ENCODE results near the gene GTF2IRD1. TPM values are rescaled to one million over a fixed set of nuclear protein-coding genes. Genes with fewer than 3 reads are reported as not detected.

Gene GTF2IRD1
- total and polyA plus RNA-seq, 9 of the 15 experiments (the other 6 are each of a cell fraction or from before 2014, with no cell fraction given), result 9.1 to 30.2 (median 14.0) TPM

DNA sequence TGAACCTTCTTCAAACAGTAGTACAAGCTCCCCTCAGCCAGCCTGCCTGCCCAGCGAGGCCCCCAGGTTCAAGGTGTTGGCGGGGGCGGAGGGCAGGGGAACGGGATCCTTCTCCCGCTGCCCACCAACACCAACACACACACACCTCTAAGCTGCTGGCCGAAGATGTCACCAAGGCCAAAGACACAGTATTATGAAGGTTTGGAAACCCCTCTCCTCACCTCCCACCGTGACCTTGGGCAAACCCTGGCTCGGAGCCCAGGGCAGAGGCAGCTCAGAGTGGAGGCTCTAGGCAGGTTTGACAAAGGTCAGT, 49.4 kb upstream of the GTF2IRD1 start (continued):
- TF ChIP-seq CGGBP1 (CRISPR knock-in tag; IDR thresholded peaks at IDR 0.05) (no peak), LCOR (CRISPR knock-in tag; IDR thresholded peaks at IDR 0.05) (no peak), SP2 (IDR thresholded peaks at IDR 0.05; ENCODE audit: extremely low read depth, low read depth, low read length, poor library complexity, severe bottlenecking) (no peak), ESRRA (IDR thresholded peaks at IDR 0.05; ENCODE audit: borderline replicate concordance, low read depth) (no peak)

GRCh38 chr7:74404741-74405140, 49.0 kb upstream of the GTF2IRD1 start:
- DNase-seq (ENCODE audit: extremely low read depth in 1 of 4, low spot score in 3 of 4) (no peak), ATAC-seq (no peak; the same call in 2 of the 3 replicates), FAIRE-seq (no peak)
- ChIA-PET POLR2A (no interaction called here), CTCF (ENCODE audit: low intra/inter-chr PET ratio) (no interaction called here)
- Histone ChIP-seq H3K4me3 (no peak overlapping the region), H4K20me1 (replicated peaks; ENCODE audit: control insufficient read depth, insufficient read depth, low read length) (no peaks in the 10 kb centered on the region; the same call in 1 of the 2 replicates), H3K9me3 (replicated peaks; ENCODE audit: control insufficient read depth, insufficient read depth, low read depth, low read length) (no peaks in the 10 kb centered on the region), H3K4me2 (ENCODE audit: insufficient read depth, low read length) (no peak overlapping the region), H3K27ac (ENCODE audit: extremely low read depth, low read depth, low read length) (no peak overlapping the region), H3K36me3 (ENCODE audit: control insufficient read depth, insufficient read depth, low read length) (no peaks in the 10 kb centered on the region), H3K27me3 (ENCODE audit: control insufficient read depth in 2 of 2, insufficient read depth in 2 of 2, low read length in 2 of 2) (peaks cover 0 to 19% of the 10 kb centered on the region in 2 experiments; a peak in 2 of 5 replicates), H3K4me1 (replicated peaks in 1 of 2; ENCODE audit: control insufficient read depth in 2 of 2, insufficient read depth in 2 of 2, low read length in 2 of 2) (peaks cover 8 to 30% of the 10 kb centered on the region in 2 experiments), H3K79me2 (ENCODE audit: control insufficient read depth, insufficient read depth, low read length) (no peaks in the 10 kb centered on the region), H3K9ac (ENCODE audit: insufficient read depth in 1 of 2, low read depth in 2 of 2, low read length in 2 of 2) (peak overlapping the region in 1 of 2 experiments; percentile 49; a peak in 1 of 4 replicates), H2AFZ (ENCODE audit: low read depth, low read length) (peak overlapping the region; percentile 66; the same call in 1 of the 2 replicates), H3K9me1 (ENCODE audit: control insufficient read depth, insufficient read depth, low read length) (no peaks in the 10 kb centered on the region)
- intact Hi-C loops (cut with micrococcal nuclease) (loop anchor here (5.0 kb wide), 1 partner anchor 352 kb away; no protein-coding TSS in a partner anchor), in situ Hi-C loops (cut with MboI) (loop anchor here (5.0 to 25.0 kb wide), 4 partner anchors 197 to 633 kb away; no protein-coding TSS in a partner anchor)
- no TSS peak for BruUV-seq (replicated peaks)
- 40% methylated on average over 15 of the region's 15 CpGs for WGBS (ENCODE audit: insufficient coverage, low coverage, missing lambda C conversion rate)
- TF ChIP-seq POLR3A (IDR thresholded peaks at IDR 0.05; ENCODE audit: borderline replicate concordance, extremely low read depth, insufficient read depth, insufficient read length) (no peak), CGGBP1 (CRISPR knock-in tag; IDR thresholded peaks at IDR 0.05) (no peak), TFAP4 (CRISPR knock-in tag; IDR thresholded peaks at IDR 0.05; ENCODE audit: borderline replicate concordance) (no peak), BRD4 (IDR thresholded peaks at IDR 0.05) (no peak), ZNF174 (CRISPR knock-in tag; IDR thresholded peaks at IDR 0.05) (no peak), ATF1 (CRISPR knock-in tag; IDR thresholded peaks at IDR 0.05) (no peak), ATF1 (tag; IDR thresholded peaks at IDR 0.05) (no peak), DDX20 (tag; IDR thresholded peaks at IDR 0.05; ENCODE audit: low read depth) (no peak), KDM1A (IDR thresholded peaks at IDR 0.05) (peak in 1 of 2 experiments; percentile 74; a peak in 1 of 4 replicates), NR4A1 (CRISPR knock-in tag; IDR thresholded peaks at IDR 0.05) (no peak), NR4A1 (tag; IDR thresholded peaks at IDR 0.05) (no peak), C11orf30 (IDR thresholded peaks at IDR 0.05; ENCODE audit: low read depth) (no peak), CEBPB (tag; IDR thresholded peaks at IDR 0.05) (no peak), MCM2 (IDR thresholded peaks at IDR 0.05; ENCODE audit: low read depth) (no peak)
- TF ChIP-seq, protein P1, sequence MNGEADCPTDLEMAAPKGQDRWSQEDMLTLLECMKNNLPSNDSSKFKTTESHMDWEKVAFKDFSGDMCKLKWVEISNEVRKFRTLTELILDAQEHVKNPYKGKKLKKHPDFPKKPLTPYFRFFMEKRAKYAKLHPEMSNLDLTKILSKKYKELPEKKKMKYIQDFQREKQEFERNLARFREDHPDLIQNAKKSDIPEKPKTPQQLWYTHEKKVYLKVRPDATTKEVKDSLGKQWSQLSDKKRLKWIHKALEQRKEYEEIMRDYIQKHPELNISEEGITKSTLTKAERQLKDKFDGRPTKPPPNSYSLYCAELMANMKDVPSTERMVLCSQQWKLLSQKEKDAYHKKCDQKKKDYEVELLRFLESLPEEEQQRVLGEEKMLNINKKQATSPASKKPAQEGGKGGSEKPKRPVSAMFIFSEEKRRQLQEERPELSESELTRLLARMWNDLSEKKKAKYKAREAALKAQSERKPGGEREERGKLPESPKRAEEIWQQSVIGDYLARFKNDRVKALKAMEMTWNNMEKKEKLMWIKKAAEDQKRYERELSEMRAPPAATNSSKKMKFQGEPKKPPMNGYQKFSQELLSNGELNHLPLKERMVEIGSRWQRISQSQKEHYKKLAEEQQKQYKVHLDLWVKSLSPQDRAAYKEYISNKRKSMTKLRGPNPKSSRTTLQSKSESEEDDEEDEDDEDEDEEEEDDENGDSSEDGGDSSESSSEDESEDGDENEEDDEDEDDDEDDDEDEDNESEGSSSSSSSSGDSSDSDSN (IDR thresholded peaks at IDR 0.05; ENCODE audit: borderline replicate concordance in 1 of 2, low read depth in 2 of 2, low read length in 2 of 2), result 0 out of 4 replicates have a peak, but pooled peaks of 1 of the 2 experiments have one; percentile 21
